Choroid plexus epithelial cell (primary cell): ENCODE data around the gene KIRREL1.
A peak's percentile ranks its signal among the peaks of the same experiment; 100 is the strongest.

Experiments used
- DNase-seq: peaks from one replicate; pipeline ENCODE4 v3.0.0-alpha.2; 2010; ENCODE audit warnings: low read depth
- H3K4me3 ChIP-seq: 2 replicates; pipeline ENCODE4 v1.5.1; 2011; ENCODE audit warnings: low read depth, mild to moderate bottlenecking, control low read depth, low read length, moderate library complexity
- TF ChIP-seq, protein P1 (sequence below): conservative IDR thresholded peaks from 2 replicates; pipeline ENCODE4 v1.5.1; 2011; ENCODE audit warnings: low read depth, mild to moderate bottlenecking, control low read depth, inconsistent platforms, low read length, moderate library complexity

Gene KIRREL1

GRCh38 chr1:158118713-158119402 is 125.4 kb downstream of the KIRREL1 start:
- TF ChIP-seq, protein P1, sequence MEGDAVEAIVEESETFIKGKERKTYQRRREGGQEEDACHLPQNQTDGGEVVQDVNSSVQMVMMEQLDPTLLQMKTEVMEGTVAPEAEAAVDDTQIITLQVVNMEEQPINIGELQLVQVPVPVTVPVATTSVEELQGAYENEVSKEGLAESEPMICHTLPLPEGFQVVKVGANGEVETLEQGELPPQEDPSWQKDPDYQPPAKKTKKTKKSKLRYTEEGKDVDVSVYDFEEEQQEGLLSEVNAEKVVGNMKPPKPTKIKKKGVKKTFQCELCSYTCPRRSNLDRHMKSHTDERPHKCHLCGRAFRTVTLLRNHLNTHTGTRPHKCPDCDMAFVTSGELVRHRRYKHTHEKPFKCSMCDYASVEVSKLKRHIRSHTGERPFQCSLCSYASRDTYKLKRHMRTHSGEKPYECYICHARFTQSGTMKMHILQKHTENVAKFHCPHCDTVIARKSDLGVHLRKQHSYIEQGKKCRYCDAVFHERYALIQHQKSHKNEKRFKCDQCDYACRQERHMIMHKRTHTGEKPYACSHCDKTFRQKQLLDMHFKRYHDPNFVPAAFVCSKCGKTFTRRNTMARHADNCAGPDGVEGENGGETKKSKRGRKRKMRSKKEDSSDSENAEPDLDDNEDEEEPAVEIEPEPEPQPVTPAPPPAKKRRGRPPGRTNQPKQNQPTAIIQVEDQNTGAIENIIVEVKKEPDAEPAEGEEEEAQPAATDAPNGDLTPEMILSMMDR: no peak
- H3K4me3 ChIP-seq: no peak overlapping the region
- DNase-seq: no peak

DNA sequence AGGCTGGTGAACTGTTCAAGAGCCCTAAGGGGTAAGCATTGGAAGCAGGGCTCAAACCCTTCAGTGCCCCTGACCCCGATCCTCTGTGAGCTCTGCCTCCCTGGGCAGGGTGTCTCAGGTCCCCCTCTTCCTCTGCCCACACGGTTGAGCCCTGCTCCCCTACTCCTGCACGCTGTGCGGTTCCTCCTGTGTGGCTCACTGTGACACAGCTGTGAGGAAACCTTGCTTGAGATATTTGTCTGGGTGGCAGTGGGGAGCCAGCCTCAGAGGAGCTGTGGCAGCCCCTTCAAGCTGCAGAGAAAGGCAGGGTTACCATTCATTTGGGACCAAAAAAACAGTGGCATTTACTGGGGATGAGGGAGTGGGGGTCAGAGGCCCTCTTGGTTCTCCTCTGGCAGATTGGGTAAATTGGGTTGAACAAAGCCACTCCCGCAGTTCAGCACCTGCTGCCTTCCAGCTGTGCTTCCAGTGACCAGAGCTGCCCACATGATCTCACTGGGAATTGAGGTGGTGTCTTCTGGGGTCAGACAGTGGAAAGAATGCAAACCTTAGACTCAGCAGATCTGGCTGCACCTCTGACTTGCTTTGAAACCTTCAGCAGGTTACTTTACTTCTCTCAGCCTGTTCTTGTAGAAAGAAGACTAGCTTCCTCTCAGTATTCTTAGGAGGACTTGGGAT is 126.7 kb downstream of the KIRREL1 start:
- TF ChIP-seq, protein P1: no peak
- no peak for DNase-seq
- H3K4me3 ChIP-seq: no peak overlapping the region

DNA sequence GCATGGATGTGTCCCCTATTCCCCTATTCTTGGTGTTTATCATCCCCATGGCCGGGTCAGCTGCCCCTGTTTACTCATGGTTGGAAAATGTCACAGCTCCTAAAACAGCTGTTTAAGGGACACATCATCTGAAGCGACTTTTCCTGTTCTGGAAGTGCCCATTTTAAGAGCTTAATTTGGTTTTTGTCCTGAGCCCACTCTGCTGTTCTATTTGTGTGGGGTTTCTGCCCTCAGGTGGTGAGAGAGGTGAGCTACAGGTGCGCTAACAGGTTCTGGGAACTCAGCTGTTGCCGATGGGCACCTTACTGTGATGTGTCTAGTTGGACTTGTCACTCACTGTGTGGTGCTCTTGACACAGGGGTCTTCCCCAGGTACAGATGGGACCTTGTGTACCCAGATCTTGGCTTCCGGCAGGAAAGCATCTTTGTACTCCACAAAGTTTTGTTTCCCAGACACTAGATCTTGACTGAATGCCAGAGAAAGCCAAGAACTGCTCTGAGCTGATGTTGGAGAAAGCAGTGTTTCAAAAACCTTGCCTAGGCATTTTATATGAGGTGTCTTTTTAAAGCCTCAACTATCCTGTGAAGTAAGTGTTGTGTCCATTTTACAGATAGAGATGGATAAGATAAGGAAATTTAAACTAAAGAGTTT is 128.3 kb downstream of the KIRREL1 start:
- no peak overlapping the region for H3K4me3 ChIP-seq
- peak; percentile 67 for DNase-seq

GRCh38 chr1:158122833-158123388 is 129.5 kb downstream of the KIRREL1 start:
- H3K4me3 ChIP-seq: no peak overlapping the region
- TF ChIP-seq, protein P1: no peak
- DNase-seq: no peak

More for the DNA sequence above, 128.3 kb downstream of the KIRREL1 start:
- TF ChIP-seq, protein P1: peak; percentile 80

- no peak overlapping the region for H3K4me3 ChIP-seq
- TF ChIP-seq, protein P1: no peak
- DNase-seq: no peak
Measured at GRCh38 chr1:158124034-158124433, 130.6 kb downstream of the KIRREL1 start.

DNA sequence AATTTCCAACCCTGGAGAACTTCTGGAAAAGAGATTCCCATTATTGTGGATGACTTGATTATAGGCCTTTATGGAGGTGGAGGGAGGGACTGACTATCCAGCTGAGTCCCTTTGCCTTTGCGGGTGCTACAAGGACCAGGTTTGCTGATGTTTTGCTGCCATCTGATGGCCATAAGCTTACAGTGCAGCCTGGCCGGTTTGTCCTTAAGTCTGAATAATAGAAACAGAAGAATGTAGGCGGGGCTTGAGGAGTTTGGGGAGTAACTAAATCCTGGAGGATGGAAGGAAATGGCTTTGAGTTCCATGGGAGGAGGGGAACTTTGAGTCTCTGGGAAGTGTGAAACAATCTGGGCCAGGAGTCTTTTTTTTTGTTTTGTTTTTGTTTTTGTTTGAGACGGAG is 131.6 kb downstream of the KIRREL1 start:
- TF ChIP-seq, protein P1: peak; percentile 99
- peak; percentile 98 for DNase-seq
- no peak overlapping the region for H3K4me3 ChIP-seq
